HepG2 (cell line): ENCODE results near the gene RELL1. TPM values are rescaled to one million over a fixed set of nuclear protein-coding genes. Genes with fewer than 3 reads are reported as not detected.

Experiments used
- ATAC-seq: fragments of 200-7000 bp; cut with Tn5 transposase; 3 replicates; pipeline ENCODE4 v1.9.1; 2020; ENCODE audit warnings: mild to moderate bottlenecking, moderate library complexity
- BruUV-seq: library from RNA; stranded (reverse); fragments of 400-500 nt; replicated peaks from 2 replicates; lab custom pipeline; 2021; lab: Mats Ljungman, UMichigan
- CTCF ChIA-PET: fragments of 300-600 bp; formaldehyde crosslinking; extraction: SDS; loops from one replicate; lab custom pipeline; 2021; ENCODE audit warnings: low total read pairs, inconsistent platforms, low intra/inter-chr PET ratio; lab: Yijun Ruan, JAX
- POLR2A ChIA-PET: fragments of 350-600 bp; sonication (Branson Sonifier 250); formaldehyde crosslinking; loops from one replicate; lab custom pipeline; 2020; ENCODE audit warnings: antibody characterized with exemption, inconsistent platforms; lab: Yijun Ruan, JAX
- DNase-seq: peaks from one replicate; pipeline ENCODE4 v3.0.0-alpha.2; 2015; ENCODE audit warnings: low spot score
- FAIRE-seq: peaks from 3 replicates; lab custom pipeline; 2011; peaks lifted over from hg19 to GRCh38; lab: Jason Lieb, UNC
- H2AFZ ChIP-seq: one replicate; pipeline ENCODE4 v1.6.1; 2011; ENCODE audit warnings: low read length, inconsistent platforms
- H3K27ac ChIP-seq: fragments of 300-600 bp; 3 replicates; pipeline ENCODE4 v1.8.0; 2011; ENCODE audit warnings: mixed run types, mild to moderate bottlenecking, mixed read lengths, low read length, inconsistent platforms; ENCODE audit not compliant: insufficient read depth; ENCODE audit errors: extremely low read length
- H3K27me3 ChIP-seq, 2 experiments: fragments of 200-600 bp in 1 of 2; 2 replicates in 1 of 2; 3 replicates in 1 of 2; pipeline versions ENCODE4 v1.6.0 to v1.8.0; 2011; ENCODE audit warnings: low read length in 2 of 2, mild to moderate bottlenecking in 2 of 2, moderate library complexity in 2 of 2, inconsistent platforms in 1 of 2; ENCODE audit not compliant: insufficient read depth in 2 of 2, control insufficient read depth in 1 of 2
- H3K36me3 ChIP-seq, 2 experiments: fragments of 200-600 bp in 1 of 2; replicated peaks in 1 of 2; 2 replicates in 1 of 2; 3 replicates in 1 of 2; pipeline versions ENCODE4 v1.5.1 to v1.8.0; 2011; ENCODE audit warnings: low read length in 2 of 2, inconsistent platforms in 1 of 2; ENCODE audit not compliant: insufficient read depth in 2 of 2, control insufficient read depth in 1 of 2
- H3K4me1 ChIP-seq: 2 replicates; pipeline ENCODE4 v1.5.1; 2012; ENCODE audit warnings: low read length, inconsistent platforms; ENCODE audit not compliant: insufficient read depth
- H3K4me2 ChIP-seq: 2 replicates; pipeline ENCODE4 v1.6.0; 2011; ENCODE audit warnings: low read depth, low read length, inconsistent platforms
- H3K4me3 ChIP-seq, 3 experiments: fragments of 200-600 bp in 1 of 3; sonication (generic), shearing (Covaris generic) in 1 of 3; replicated peaks in 1 of 3; 2 replicates each; pipeline ENCODE4 v1.5.1; 2011 to 2016; ENCODE audit warnings: low read length in 3 of 3, inconsistent platforms in 2 of 3, low read depth in 2 of 3, mild to moderate bottlenecking in 2 of 3, control low read depth in 1 of 3, mixed read lengths in 1 of 3; ENCODE audit not compliant: insufficient read depth in 1 of 3
- H3K79me2 ChIP-seq: one replicate; pipeline ENCODE4 v1.6.1; 2011; ENCODE audit warnings: low read length, inconsistent platforms; ENCODE audit not compliant: insufficient read depth
- H3K9ac ChIP-seq: 2 replicates; pipeline ENCODE4 v1.6.0; 2011; ENCODE audit warnings: mild to moderate bottlenecking, low read depth, low read length, inconsistent platforms; ENCODE audit not compliant: insufficient read depth
- H3K9me3 ChIP-seq: 2 replicates; pipeline ENCODE4 v1.5.1; 2012; ENCODE audit warnings: mild to moderate bottlenecking, low read length
- H4K20me1 ChIP-seq: 2 replicates; pipeline ENCODE4 v1.6.0; 2011; ENCODE audit warnings: inconsistent platforms, mild to moderate bottlenecking, low read length, moderate library complexity; ENCODE audit not compliant: insufficient read depth
- AHR ChIP-seq: IDR thresholded peaks from 2 replicates; pipeline ENCODE4 v1.6.1; 2018; ENCODE audit warnings: missing genetic modification reagents, missing compliant biosample characterization
- ELK4 ChIP-seq: sonication (generic); formaldehyde crosslinking; IDR thresholded peaks from 2 replicates; pipeline ENCODE4 v1.9.0; 2021; ENCODE audit warnings: missing genetic modification reagents, borderline replicate concordance
- FOXK1 ChIP-seq: sonication (generic); formaldehyde crosslinking; IDR thresholded peaks from 2 replicates; pipeline ENCODE4 v1.4.0; 2020; ENCODE audit warnings: low read depth, missing genetic modification reagents, borderline replicate concordance
- GABPB1 ChIP-seq: IDR thresholded peaks from 2 replicates; pipeline ENCODE4 v1.6.1; 2016; ENCODE audit warnings: mild to moderate bottlenecking, missing genetic modification reagents, moderate library complexity, missing compliant biosample characterization
- MXD1 ChIP-seq: sonication (generic); formaldehyde crosslinking; IDR thresholded peaks from 2 replicates; pipeline ENCODE4 v1.4.0; 2020; ENCODE audit warnings: mild to moderate bottlenecking, missing genetic modification reagents
- NFAT5 ChIP-seq: sonication (generic); formaldehyde crosslinking; IDR thresholded peaks from 2 replicates; pipeline ENCODE4 v1.4.0; 2020; ENCODE audit warnings: missing genetic modification reagents
- POLR2AphosphoS5 ChIP-seq: IDR thresholded peaks from 2 replicates; pipeline ENCODE4 v1.6.1; 2012; ENCODE audit warnings: low read depth, low read length
- RAD21 ChIP-seq: fragments of 450-650 bp; formaldehyde crosslinking; IDR thresholded peaks from 2 replicates; pipeline ENCODE4 v1.5.0; 2020; ENCODE audit warnings: mild to moderate bottlenecking
- REST ChIP-seq, 2 experiments: IDR thresholded peaks; 2 replicates each; pipeline ENCODE4 v1.6.1; 2011 to 2012; ENCODE audit warnings: low read length in 2 of 2, borderline replicate concordance in 1 of 2, low read depth in 1 of 2, mild to moderate bottlenecking in 1 of 2, moderate library complexity in 1 of 2
- SNRNP70 ChIP-seq: fragments of 200-400 bp; formaldehyde crosslinking; IDR thresholded peaks from 2 replicates; pipeline ENCODE4 v1.6.1; 2017; ENCODE audit warnings: mild to moderate bottlenecking, low read depth, low read length, moderate library complexity
- SYNCRIP ChIP-seq: fragments of 200-400 bp; formaldehyde crosslinking; IDR thresholded peaks from 2 replicates; pipeline ENCODE4 v1.6.1; 2018; ENCODE audit warnings: mild to moderate bottlenecking, low read depth, low read length; ENCODE audit not compliant: insufficient read depth
- ZNF121 ChIP-seq: sonication (generic); formaldehyde crosslinking; IDR thresholded peaks from 2 replicates; pipeline ENCODE4 v1.5.0; 2020; ENCODE audit warnings: mild to moderate bottlenecking, missing genetic modification reagents
- ZNF567 ChIP-seq: sonication (generic); formaldehyde crosslinking; IDR thresholded peaks from 2 replicates; pipeline ENCODE4 v1.8.1; 2023; ENCODE audit warnings: mild to moderate bottlenecking, missing genetic modification reagents, borderline replicate concordance
- ZNF598 ChIP-seq: sonication (generic); formaldehyde crosslinking; IDR thresholded peaks from 2 replicates; pipeline ENCODE4 v1.5.1; 2020; ENCODE audit warnings: mild to moderate bottlenecking, missing genetic modification reagents, borderline replicate concordance
- ZSCAN31 ChIP-seq: sonication (generic); formaldehyde crosslinking; IDR thresholded peaks from 2 replicates; pipeline ENCODE4 v1.5.0; 2020; ENCODE audit warnings: low read depth, mild to moderate bottlenecking, missing genetic modification reagents
- WGBS: methylation state at CpG from one replicate; pipeline ENCODE4 v1.1.6; 2017; ENCODE audit warnings: low lambda C conversion rate; 5-methylcytosine and 5-hydroxymethylcytosine counted together
- in situ Hi-C: cut with HindIII; loops from 2 replicates; pipeline ENCODE4 v1.10.0; 2017; ENCODE audit warnings: low pct_unique_long_range_greater_than_20kb; ENCODE audit not compliant: extremely low pct_ligation_motif_present
- intact Hi-C: fragments of 100-400 bp; cut with micrococcal nuclease; formaldehyde crosslinking; loops from one replicate; pipeline ENCODE4 v1.10.0; 2022; ENCODE audit not compliant: unreplicated experiment
- polyA plus RNA-seq, 8 experiments: library from polyadenylated mRNA; depleted of rRNA in 3 of 8; stranded (reverse) in 7 of 8; unstranded in 1 of 8; fragments of >200 nt; fragmentation: Illumina TruSeq in 4 of 8; extraction: Trizol in 4 of 8; gene quantifications; 2 replicates each; pipeline versions ENCODE4 v1.2.1 to v1.2.3, GENCODE V29; 2011 to 2016; ENCODE audit warnings: low read depth in 4 of 8, missing spikeins in 1 of 8, mixed read lengths in 1 of 8; ENCODE audit not compliant: insufficient read depth in 1 of 8
- total RNA-seq, 5 experiments: library from RNA; depleted of rRNA; stranded (reverse); fragments of >200 nt; fragmentation: Illumina TruSeq; extraction: Trizol; gene quantifications; 2 replicates each; pipeline ENCODE4 v1.2.3, GENCODE V29; 2016; ENCODE audit warnings: low read depth in 1 of 5

Gene RELL1
- total and polyA plus RNA-seq, 2 of the 13 experiments (the other 11 are each of a cell fraction or from before 2014, with no cell fraction given): 8.4 to 58.4 TPM

GRCh38 chr4:37623125-37623524 lies 63.1 kb downstream of the RELL1 start:
- no peak overlapping the region for H3K9ac ChIP-seq
- H3K9me3 ChIP-seq: no peaks in the 10 kb centered on the region
- ChIA-PET POLR2A (no interaction called here), CTCF (no interaction called here)
- intact Hi-C loops (no loop called here), in situ Hi-C loops (no loop called here)
- H3K27ac ChIP-seq: no peak overlapping the region
- no peaks in the 10 kb centered on the region for H4K20me1 ChIP-seq
- ATAC-seq (no peak), FAIRE-seq (no peak), DNase-seq (no peak)
- no TSS peak for BruUV-seq
- H3K27me3 ChIP-seq: no peaks in the 10 kb centered on the region
- peaks cover 1 to 11% of the 10 kb centered on the region in 2 experiments; a peak in 2 of 5 replicates for H3K36me3 ChIP-seq
- H3K4me2 ChIP-seq: no peak overlapping the region
- TF ChIP-seq ELK4 (CRISPR knock-in tag): no peak
- TF ChIP-seq FOXK1 (CRISPR knock-in tag): no peak
- TF ChIP-seq SYNCRIP: no peak
- TF ChIP-seq SNRNP70: no peak
- TF ChIP-seq AHR (CRISPR knock-in tag): no peak
- no peak for TF ChIP-seq GABPB1
- TF ChIP-seq RAD21 (CRISPR knock-in tag): no peak
- TF ChIP-seq NFAT5 (CRISPR knock-in tag): no peak
- no peak for TF ChIP-seq ZNF567 (CRISPR knock-in tag)
- no peak for TF ChIP-seq ZNF121 (CRISPR knock-in tag)
- TF ChIP-seq ZSCAN31 (CRISPR knock-in tag): no peak
- TF ChIP-seq ZNF598 (CRISPR knock-in tag): no peak
- no peak for TF ChIP-seq MXD1 (CRISPR knock-in tag)
- TF ChIP-seq POLR2AphosphoS5: no peak
- no peak for TF ChIP-seq REST (IDR thresholded peaks at IDR 0.05; ENCODE audit: borderline replicate concordance in 1 of 2, low read depth in 1 of 2, low read length in 2 of 2)
- 94% methylated on average over 3 of the region's 4 CpGs for WGBS
- H3K4me3 ChIP-seq: no peak overlapping the region
- no peaks in the 10 kb centered on the region for H3K79me2 ChIP-seq
- H2AFZ ChIP-seq: no peak overlapping the region
- H3K4me1 ChIP-seq: peaks cover 6% of the 10 kb centered on the region; the same call in 1 of the 2 replicates
